Neural cell (in vitro differentiated cells): ENCODE data around the gene MYBPC3. TPM values are rescaled to one million over a fixed set of nuclear protein-coding genes. Genes with fewer than 3 reads are reported as not detected.

Experiments used
- H2AFZ ChIP-seq: fragments of 200-600, 300-800 bp; sonication (generic), shearing (Covaris generic); 2 replicates; pipeline ENCODE4 v1.6.0; 2014; ENCODE audit warnings: low read depth, mild to moderate bottlenecking, antibody characterized with exemption, low read length, moderate library complexity
- H3F3A ChIP-seq: fragments of 200-600 bp; shearing (Covaris generic); 2 replicates; pipeline ENCODE4 v1.6.1; 2016; ENCODE audit warnings: mild to moderate bottlenecking, moderate library complexity, mixed read lengths, antibody characterized with exemption, low read length; ENCODE audit not compliant: insufficient read depth, poor library complexity, severe bottlenecking
- H3K27ac ChIP-seq: fragments of 200-600, 300-800 bp; sonication (generic), shearing (Covaris generic); 2 replicates; pipeline ENCODE4 v1.5.1; 2014; ENCODE audit warnings: mild to moderate bottlenecking, low read length, moderate library complexity
- H3K27me3 ChIP-seq: fragments of 300-800, 200-600 bp; sonication (generic), shearing (Covaris generic); 2 replicates; pipeline ENCODE4 v1.6.0; 2014; ENCODE audit warnings: mild to moderate bottlenecking, low read depth, low read length, moderate library complexity; ENCODE audit not compliant: insufficient read depth
- H3K36me3 ChIP-seq: fragments of 300-800, 200-600 bp; sonication (generic), shearing (Covaris generic); 2 replicates; pipeline ENCODE4 v1.5.1; 2014; ENCODE audit warnings: mild to moderate bottlenecking, antibody characterized with exemption, low read length, moderate library complexity; ENCODE audit not compliant: insufficient read depth
- H3K4me2 ChIP-seq: fragments of 300-800, 200-600 bp; sonication (generic), shearing (Covaris generic); 2 replicates; pipeline ENCODE4 v1.6.0; 2014; ENCODE audit warnings: mild to moderate bottlenecking, low read length
- H3K4me3 ChIP-seq: fragments of 300-800, 200-600 bp; sonication (generic), shearing (Covaris generic); 2 replicates; pipeline ENCODE4 v1.5.1; 2014; ENCODE audit warnings: mild to moderate bottlenecking, low read length, moderate library complexity
- H3K79me2 ChIP-seq: fragments of 200-600 bp; shearing (Covaris generic); replicated peaks from 2 replicates; pipeline ENCODE4 v1.6.0; 2014; ENCODE audit warnings: mild to moderate bottlenecking, low read length, moderate library complexity; ENCODE audit not compliant: insufficient read depth
- H3K9ac ChIP-seq: fragments of 300-800, 200-600 bp; sonication (generic), shearing (Covaris generic); 2 replicates; pipeline ENCODE4 v1.6.1; 2016; ENCODE audit warnings: mild to moderate bottlenecking, low read length, mixed read lengths
- H3K9me2 ChIP-seq: fragments of 200-600 bp; shearing (Covaris generic); 2 replicates; pipeline ENCODE4 v1.6.1; 2016; ENCODE audit warnings: mild to moderate bottlenecking, low read length, mixed read lengths; ENCODE audit not compliant: insufficient read depth
- H3K9me3 ChIP-seq: fragments of 200-600, 300-800 bp; sonication (generic), shearing (Covaris generic); 2 replicates; pipeline ENCODE4 v1.6.1; 2016; ENCODE audit warnings: mild to moderate bottlenecking, mixed run types, low read length, moderate library complexity, mixed read lengths
- H4K20me1 ChIP-seq: fragments of 200-600 bp; shearing (Covaris generic); 2 replicates; pipeline ENCODE4 v1.6.1; 2016; ENCODE audit warnings: mild to moderate bottlenecking, mixed run types; ENCODE audit not compliant: insufficient read depth
- CTCF ChIP-seq: fragments of 450-650 bp; IDR thresholded peaks from 2 replicates; pipeline ENCODE4 v1.5.1; 2014; ENCODE audit warnings: antibody characterized with exemption, mild to moderate bottlenecking, moderate library complexity; ENCODE audit not compliant: poor library complexity, severe bottlenecking
- EP300 ChIP-seq: fragments of 450-650 bp; conservative IDR thresholded peaks from 2 replicates; pipeline ENCODE4 v1.6.1; 2014; ENCODE audit warnings: antibody characterized with exemption, mild to moderate bottlenecking, moderate library complexity; ENCODE audit not compliant: poor library complexity, severe bottlenecking
- EZH2 ChIP-seq: fragments of 200-600, 300-800 bp; shearing (Covaris generic), sonication (generic); IDR thresholded peaks from 2 replicates; pipeline ENCODE4 v1.6.1; 2014; ENCODE audit warnings: antibody characterized with exemption, low read length, borderline replicate concordance, mild to moderate bottlenecking; ENCODE audit not compliant: insufficient read depth, poor library complexity, severe bottlenecking
- MXI1 ChIP-seq: fragments of 450-650 bp; conservative IDR thresholded peaks from 2 replicates; pipeline ENCODE4 v1.6.1; 2014; ENCODE audit warnings: antibody characterized with exemption, mild to moderate bottlenecking; ENCODE audit not compliant: poor library complexity, severe bottlenecking
- POLR2AphosphoS5 ChIP-seq: IDR thresholded peaks from 2 replicates; pipeline ENCODE4 v1.6.1; 2012
- RAD21 ChIP-seq: fragments of 450-650 bp; conservative IDR thresholded peaks from 2 replicates; pipeline ENCODE4 v1.6.1; 2014; ENCODE audit warnings: antibody characterized with exemption, mild to moderate bottlenecking, moderate library complexity
- REST ChIP-seq: IDR thresholded peaks from 2 replicates; pipeline ENCODE4 v1.6.1; 2012; ENCODE audit warnings: borderline replicate concordance
- SMC3 ChIP-seq: fragments of 450-650 bp; conservative IDR thresholded peaks from 2 replicates; pipeline ENCODE4 v1.6.1; 2014; ENCODE audit warnings: antibody characterized with exemption, mild to moderate bottlenecking, moderate library complexity; ENCODE audit not compliant: poor library complexity
- TAF1 ChIP-seq: IDR thresholded peaks from 2 replicates; pipeline ENCODE4 v1.6.1; 2012; ENCODE audit warnings: low read depth
- polyA minus RNA-seq: library from RNA; depleted of rRNA, polyadenylated mRNA; stranded (reverse); fragments of >200 nt; gene quantifications from 2 replicates; pipeline ENCODE4 v1.2.3, GENCODE V29; 2014
- polyA plus RNA-seq: library from polyadenylated mRNA; depleted of rRNA; stranded (reverse); fragments of >200 nt; gene quantifications from 2 replicates; pipeline ENCODE4 v1.2.3, GENCODE V29; 2014

MYBPC3 gene
- polyA plus RNA-seq (not detected in 2 replicates), polyA minus RNA-seq (not detected in 2 replicates)

GRCh38 chr11:47352556-47352955 is at the start of gene MYBPC3:
TSS of gene MYBPC3 (minus strand) at chr11:47352702. CDS start at chr11:47352647, 55 bp downstream.
- Histone ChIP-seq H3K9me2 (no peaks in the 10 kb centered on the region), H3K4me3 (no peak within 1 kb of the TSS), H4K20me1 (no peaks in the 10 kb centered on the region), H3K27me3 (no peaks in the 10 kb centered on the region), H2AFZ (no peak within 1 kb of the TSS), H3K27ac (no peak within 1 kb of the TSS), H3K36me3 (no peaks in the 10 kb centered on the region), H3K9me3 (no peaks in the 10 kb centered on the region), H3K79me2 (no peaks in the 10 kb centered on the region), H3K4me2 (no peak within 1 kb of the TSS), H3F3A (no peaks in the 10 kb centered on the region), H3K9ac (no peak within 1 kb of the TSS)
- TF ChIP-seq CTCF (no peak), RAD21 (no peak), MXI1 (no peak), EP300 (no peak), EZH2 (no peak), POLR2AphosphoS5 (no peak), SMC3 (no peak), REST (no peak), TAF1 (no peak)

GRCh38 chr11:47400768-47401279 is 48.3 kb upstream of the MYBPC3 start:
- Histone ChIP-seq H3K9ac (no peak overlapping the region), H3K4me3 (no peak overlapping the region), H3K27ac (no peak overlapping the region), H3K9me2 (no peaks in the 10 kb centered on the region), H4K20me1 (no peaks in the 10 kb centered on the region), H3F3A (no peaks in the 10 kb centered on the region), H3K4me2 (no peak overlapping the region), H2AFZ (peak overlapping the region; percentile 32), H3K79me2 (no peaks in the 10 kb centered on the region), H3K36me3 (no peaks in the 10 kb centered on the region), H3K27me3 (no peaks in the 10 kb centered on the region), H3K9me3 (no peaks in the 10 kb centered on the region)
- TF ChIP-seq MXI1 (no peak), EP300 (no peak), RAD21 (no peak), SMC3 (no peak), POLR2AphosphoS5 (no peak), CTCF (no peak)
